ENCODE data around the gene SPTBN1. TPM values are rescaled to one million over a fixed set of nuclear protein-coding genes. Genes with fewer than 3 reads are reported as not detected.

SPTBN1 gene
- total and polyA plus RNA-seq, 9 of the 15 experiments (the other 6 are each of a cell fraction or from before 2014, with no cell fraction given) = 8.9 to 66.8 (median 31.4) TPM

DNA sequence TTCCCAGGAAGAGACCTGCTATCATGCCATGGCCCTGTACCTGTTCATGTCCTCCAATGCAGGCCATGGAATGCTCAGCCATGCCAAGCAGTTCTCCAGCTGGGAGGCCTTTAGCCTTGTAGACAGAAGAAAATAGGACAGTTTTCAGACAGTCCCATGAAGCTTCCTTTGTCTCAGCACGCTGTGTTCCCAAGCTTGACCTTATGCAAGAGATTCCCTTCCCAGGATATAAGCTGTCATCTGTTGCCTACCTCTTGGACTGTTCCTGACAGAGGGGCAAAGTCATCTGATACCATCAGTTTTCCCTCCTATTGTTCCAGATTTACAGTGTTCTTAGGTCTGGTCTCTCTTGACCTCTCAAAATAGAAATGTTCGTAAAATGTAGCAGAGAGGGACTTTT is 170.8 kb downstream of the SPTBN1 start:
- Histone ChIP-seq H4K20me1 (replicated peaks; ENCODE audit: control insufficient read depth, insufficient read depth, low read length) (no peaks in the 10 kb centered on the region), H3K27ac (ENCODE audit: extremely low read depth, low read depth, low read length) (no peak overlapping the region), H3K9ac (ENCODE audit: insufficient read depth in 1 of 2, low read depth in 2 of 2, low read length in 2 of 2) (no peak overlapping the region), H3K9me3 (replicated peaks; ENCODE audit: control insufficient read depth, insufficient read depth, low read depth, low read length) (no peaks in the 10 kb centered on the region), H3K27me3 (ENCODE audit: control insufficient read depth in 2 of 2, insufficient read depth in 2 of 2, low read length in 2 of 2) (no peaks in the 10 kb centered on the region), H3K4me3 (no peak overlapping the region), H3K79me2 (ENCODE audit: control insufficient read depth, insufficient read depth, low read length) (no peaks in the 10 kb centered on the region), H2AFZ (ENCODE audit: low read depth, low read length) (no peak overlapping the region), H3K4me2 (ENCODE audit: insufficient read depth, low read length) (no peak overlapping the region), H3K36me3 (ENCODE audit: control insufficient read depth, insufficient read depth, low read length) (peaks cover 95% of the 10 kb centered on the region), H3K9me1 (ENCODE audit: control insufficient read depth, insufficient read depth, low read length) (no peaks in the 10 kb centered on the region), H3K4me1 (replicated peaks in 1 of 2; ENCODE audit: control insufficient read depth in 2 of 2, insufficient read depth in 2 of 2, low read length in 2 of 2) (peaks cover 0 to 3% of the 10 kb centered on the region in 2 experiments; a peak in 1 of 5 replicates)
- DNase-seq (ENCODE audit: extremely low read depth in 1 of 4, low spot score in 3 of 4) (no peak), FAIRE-seq (no peak), ATAC-seq (no peak)
- no TSS peak for BruUV-seq (replicated peaks)
- intact Hi-C loops (cut with micrococcal nuclease) = no loop called here
- TF ChIP-seq, protein P1, sequence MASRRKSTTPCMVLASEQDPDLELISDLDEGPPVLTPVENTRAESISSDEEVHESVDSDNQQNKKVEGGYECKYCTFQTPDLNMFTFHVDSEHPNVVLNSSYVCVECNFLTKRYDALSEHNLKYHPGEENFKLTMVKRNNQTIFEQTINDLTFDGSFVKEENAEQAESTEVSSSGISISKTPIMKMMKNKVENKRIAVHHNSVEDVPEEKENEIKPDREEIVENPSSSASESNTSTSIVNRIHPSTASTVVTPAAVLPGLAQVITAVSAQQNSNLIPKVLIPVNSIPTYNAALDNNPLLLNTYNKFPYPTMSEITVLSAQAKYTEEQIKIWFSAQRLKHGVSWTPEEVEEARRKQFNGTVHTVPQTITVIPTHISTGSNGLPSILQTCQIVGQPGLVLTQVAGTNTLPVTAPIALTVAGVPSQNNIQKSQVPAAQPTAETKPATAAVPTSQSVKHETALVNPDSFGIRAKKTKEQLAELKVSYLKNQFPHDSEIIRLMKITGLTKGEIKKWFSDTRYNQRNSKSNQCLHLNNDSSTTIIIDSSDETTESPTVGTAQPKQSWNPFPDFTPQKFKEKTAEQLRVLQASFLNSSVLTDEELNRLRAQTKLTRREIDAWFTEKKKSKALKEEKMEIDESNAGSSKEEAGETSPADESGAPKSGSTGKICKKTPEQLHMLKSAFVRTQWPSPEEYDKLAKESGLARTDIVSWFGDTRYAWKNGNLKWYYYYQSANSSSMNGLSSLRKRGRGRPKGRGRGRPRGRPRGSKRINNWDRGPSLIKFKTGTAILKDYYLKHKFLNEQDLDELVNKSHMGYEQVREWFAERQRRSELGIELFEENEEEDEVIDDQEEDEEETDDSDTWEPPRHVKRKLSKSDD (conservative IDR thresholded peaks at IDR 0.05; ENCODE audit: low read length) = no peak
- TF ChIP-seq ZNF583 (CRISPR knock-in tag; IDR thresholded peaks at IDR 0.05) = no peak
- TF ChIP-seq, protein P2, sequence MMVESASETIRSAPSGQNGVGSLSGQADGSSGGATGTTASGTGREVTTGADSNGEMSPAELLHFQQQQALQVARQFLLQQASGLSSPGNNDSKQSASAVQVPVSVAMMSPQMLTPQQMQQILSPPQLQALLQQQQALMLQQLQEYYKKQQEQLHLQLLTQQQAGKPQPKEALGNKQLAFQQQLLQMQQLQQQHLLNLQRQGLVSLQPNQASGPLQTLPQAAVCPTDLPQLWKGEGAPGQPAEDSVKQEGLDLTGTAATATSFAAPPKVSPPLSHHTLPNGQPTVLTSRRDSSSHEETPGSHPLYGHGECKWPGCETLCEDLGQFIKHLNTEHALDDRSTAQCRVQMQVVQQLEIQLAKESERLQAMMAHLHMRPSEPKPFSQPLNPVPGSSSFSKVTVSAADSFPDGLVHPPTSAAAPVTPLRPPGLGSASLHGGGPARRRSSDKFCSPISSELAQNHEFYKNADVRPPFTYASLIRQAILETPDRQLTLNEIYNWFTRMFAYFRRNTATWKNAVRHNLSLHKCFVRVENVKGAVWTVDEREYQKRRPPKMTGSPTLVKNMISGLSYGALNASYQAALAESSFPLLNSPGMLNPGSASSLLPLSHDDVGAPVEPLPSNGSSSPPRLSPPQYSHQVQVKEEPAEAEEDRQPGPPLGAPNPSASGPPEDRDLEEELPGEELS (CRISPR knock-in tag; IDR thresholded peaks at IDR 0.05; ENCODE audit: borderline replicate concordance) = no peak
- no peak for TF ChIP-seq STAT5B (CRISPR knock-in tag; IDR thresholded peaks at IDR 0.05)
- no peak for TF ChIP-seq TAL1 (IDR thresholded peaks at IDR 0.05)
- ChIA-PET CTCF (ENCODE audit: low intra/inter-chr PET ratio) (interaction anchor here (0.6 kb wide), 1 partner anchor 20 kb away, joined by 3 read pairs; no protein-coding TSS in a partner anchor), POLR2A (interaction anchor here (1.0 to 1.1 kb wide), 2 partner anchors 15 to 22 kb away, joined by 3 to 5 read pairs; no protein-coding TSS in a partner anchor)
- WGBS (ENCODE audit: insufficient coverage, low coverage, missing lambda C conversion rate) = 93% methylated on average over 1 of the region's 2 CpGs
- in situ Hi-C loops (cut with MboI) = no loop called here

All from K562 (cell line).